GM10266 (cell line): ENCODE measurements around the gene KCNH4.

ENCODE experiments used
- DNase-seq: peaks from one replicate; pipeline ENCODE4 v3.0.0; 2012; ENCODE audit errors: extremely low spot score
- CTCF ChIP-seq: IDR thresholded peaks from 2 replicates; pipeline ENCODE4 v1.5.1; 2012; ENCODE audit warnings: mild to moderate bottlenecking, low read depth; ENCODE audit not compliant: control insufficient read depth, insufficient read depth; ENCODE audit errors: missing control alignments

KCNH4 gene

GRCh38 chr17:42180411-42180921 is 476 bp downstream of the KCNH4 start:
- no peak for DNase-seq
- no peak for TF ChIP-seq CTCF

- DNase-seq = peak; percentile 58
- TF ChIP-seq CTCF = no peak
These were observed 981 bp downstream of the KCNH4 start for GRCh38 chr17:42179911-42180410.

GRCh38 chr17:42179335-42179734 is 1.6 kb downstream of the KCNH4 start:
- DNase-seq = no peak
- TF ChIP-seq CTCF = no peak

- peak; percentile 63 for DNase-seq
- TF ChIP-seq CTCF = no peak
These were observed 2.1 kb downstream of the KCNH4 start for GRCh38 chr17:42178817-42179216.

- TF ChIP-seq CTCF = no peak
- DNase-seq = no peak
These were observed 3.3 kb downstream of the KCNH4 start for GRCh38 chr17:42177684-42178083.

- TF ChIP-seq CTCF = no peak
- DNase-seq = no peak
These were observed 6.7 kb downstream of the KCNH4 start for GRCh38 chr17:42174126-42174783.

- no peak for TF ChIP-seq CTCF
- DNase-seq = no peak
These were observed 9.1 kb downstream of the KCNH4 start for GRCh38 chr17:42171831-42172230.
